NCI-H748 (cell line): ENCODE measurements around the gene SF3B5.
"Not testable (repeated sequence)": the region's sequence is repeated elsewhere in the genome, so short reads cannot be mapped to it uniquely, and the experiment has no call there.

Experiments used
- DNase-seq: peaks from one replicate; lab custom pipeline; 2025; ENCODE audit not compliant: unreplicated experiment; lab: John Stamatoyannopoulos, UW

SF3B5 gene

DNA sequence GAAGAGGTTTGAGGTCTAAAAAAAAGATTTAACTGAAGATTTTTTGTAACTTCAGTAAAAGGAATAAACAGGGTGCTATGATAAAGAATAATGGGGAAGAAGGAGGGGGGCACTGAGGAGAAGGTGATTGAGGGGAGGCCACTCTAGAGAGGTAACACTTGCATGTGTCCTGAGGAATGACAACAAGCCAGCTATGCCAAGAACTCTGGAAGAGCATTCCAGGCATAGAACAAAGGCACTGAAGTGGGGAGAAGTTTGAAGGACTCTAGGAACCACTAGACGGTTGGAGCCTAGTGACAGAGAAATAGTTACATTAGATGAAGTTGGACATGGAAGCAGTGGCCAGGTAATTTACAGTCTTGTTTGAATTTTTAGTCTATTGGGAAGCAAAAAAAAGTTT, 10.8 kb upstream of the SF3B5 start:
- DNase-seq: no peak

- DNase-seq: peak; percentile 82
These were observed 9.6 kb upstream of the SF3B5 start for GRCh38 chr6:144104898-144105487.

- DNase-seq: no peak
These were observed 9.1 kb upstream of the SF3B5 start for GRCh38 chr6:144104488-144104887.

DNA sequence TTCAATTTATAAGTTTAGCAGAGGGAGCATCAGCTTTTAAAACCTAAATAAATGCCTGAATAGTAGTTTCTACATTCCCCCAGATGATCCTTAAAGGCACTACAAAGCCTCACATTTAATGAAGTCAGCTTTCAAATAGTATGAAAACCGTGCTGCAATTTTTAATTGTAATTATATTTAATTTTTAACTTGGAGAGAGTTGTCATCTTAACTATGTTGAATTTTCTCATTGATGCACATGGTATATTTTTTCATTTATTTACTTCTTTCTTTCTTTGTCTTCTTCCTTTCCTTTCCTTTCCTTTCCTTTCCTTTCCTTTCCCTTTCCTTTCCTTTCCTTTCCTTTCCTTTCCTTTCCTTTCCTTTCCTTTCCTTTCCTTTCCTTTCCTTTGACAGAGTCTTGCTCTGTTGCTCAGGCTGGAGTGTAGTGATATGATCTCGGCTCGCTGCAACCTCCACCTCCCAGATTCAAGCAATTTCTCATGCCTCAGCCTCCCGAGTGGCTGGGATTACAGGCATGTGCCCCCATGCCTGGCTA, 7.7 kb upstream of the SF3B5 start:
- DNase-seq: no peak

- no peak for DNase-seq
These were observed 3.6 kb upstream of the SF3B5 start for GRCh38 chr6:144098993-144099392.

GRCh38 chr6:144094731-144095133, 641 bp downstream of the SF3B5 start:
- no peak for DNase-seq

GRCh38 chr6:144093658-144094057, 1.7 kb downstream of the SF3B5 start:
- DNase-seq: no peak

DNA sequence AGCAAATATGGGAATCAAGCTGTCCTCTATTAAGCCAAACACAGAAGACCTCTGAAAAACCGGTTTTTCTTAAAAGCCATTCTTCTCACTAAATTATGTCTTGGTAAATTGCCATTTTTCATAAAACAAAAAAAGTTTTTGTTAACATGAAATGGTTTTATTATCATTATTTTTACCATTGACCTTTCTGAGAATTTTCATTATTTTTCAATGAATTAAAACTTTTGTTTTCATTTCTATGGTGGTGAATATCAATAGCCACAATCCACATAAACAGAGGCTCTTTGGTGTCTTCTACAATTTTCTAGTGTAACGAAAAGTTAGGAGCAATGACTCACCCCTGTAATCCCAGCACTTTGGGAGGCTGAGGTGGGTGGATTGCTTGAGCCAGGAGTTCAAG, 2.1 kb downstream of the SF3B5 start:
- no peak for DNase-seq

DNA sequence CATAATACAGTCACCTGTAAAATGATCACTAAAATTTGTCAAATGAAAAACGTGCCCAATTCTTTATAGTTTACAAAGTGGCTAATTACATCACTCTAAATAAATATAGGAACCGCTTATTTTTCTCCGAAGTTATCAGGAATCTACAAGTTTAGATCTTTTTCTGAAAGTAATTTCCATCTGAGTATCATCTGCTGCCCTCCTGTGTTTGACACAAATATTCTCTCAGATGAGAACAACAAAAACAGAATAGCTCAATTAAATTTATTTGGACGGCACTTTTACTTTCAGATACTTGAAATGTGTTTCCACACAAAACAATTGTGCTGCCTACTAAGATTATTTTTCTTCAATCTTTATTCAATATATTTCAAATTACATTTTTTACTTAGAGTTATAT, 5.0 kb downstream of the SF3B5 start:
- no peak for DNase-seq

DNA sequence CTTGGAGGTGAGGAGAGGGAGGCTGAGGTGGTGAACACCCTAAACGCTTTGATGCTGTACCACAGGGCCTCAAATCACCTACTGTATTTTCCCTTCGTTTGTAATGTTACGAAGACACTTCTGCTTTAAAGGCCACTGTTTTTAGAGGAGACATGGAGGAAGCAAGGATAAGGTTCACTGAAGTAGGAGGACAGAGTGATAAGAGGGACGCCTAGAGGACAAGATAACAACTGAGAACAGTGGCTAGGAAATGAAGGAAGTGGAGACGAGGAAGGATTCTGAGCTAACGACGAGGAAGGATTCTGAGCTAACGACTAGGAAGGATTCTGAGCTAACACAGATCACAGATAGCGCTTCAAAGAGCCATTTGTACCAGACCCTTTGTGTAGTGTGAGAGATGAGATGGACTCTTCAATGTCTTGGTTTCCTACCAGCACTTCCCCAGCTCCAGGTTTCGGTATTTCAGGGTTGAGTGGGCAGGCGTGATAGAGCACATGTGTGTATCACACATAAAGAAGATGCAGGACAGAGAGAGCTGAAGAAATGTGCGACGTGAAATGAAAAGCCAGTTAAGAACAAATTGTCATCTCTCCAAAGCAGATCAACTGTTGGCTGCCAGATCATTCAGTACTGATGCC, 7.5 kb downstream of the SF3B5 start:
- DNase-seq: no peak

GRCh38 chr6:144086959-144087358, 8.4 kb downstream of the SF3B5 start:
- DNase-seq: no peak

DNA sequence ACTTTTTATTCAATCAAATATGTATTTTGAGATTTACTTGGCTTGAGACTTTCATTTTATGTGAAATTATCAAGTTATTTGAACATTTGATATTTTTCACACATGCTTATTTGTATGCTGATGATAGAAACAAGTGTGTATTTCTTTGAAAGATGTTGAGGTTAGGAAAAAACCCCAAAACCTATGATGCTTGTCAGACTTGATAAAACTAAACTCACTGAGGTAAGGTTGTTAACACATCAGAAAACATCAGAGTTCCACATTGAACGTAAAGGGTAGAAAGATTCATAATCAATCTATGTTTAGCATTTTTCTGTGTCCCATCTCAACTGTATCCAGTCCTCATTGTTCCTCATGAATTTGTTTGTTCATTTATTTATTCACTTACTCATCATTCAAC, 12.2 kb downstream of the SF3B5 start:
- no peak for DNase-seq

- not testable (repeated sequence) for DNase-seq
These were observed 13.0 kb downstream of the SF3B5 start for GRCh38 chr6:144082412-144082811.

DNA sequence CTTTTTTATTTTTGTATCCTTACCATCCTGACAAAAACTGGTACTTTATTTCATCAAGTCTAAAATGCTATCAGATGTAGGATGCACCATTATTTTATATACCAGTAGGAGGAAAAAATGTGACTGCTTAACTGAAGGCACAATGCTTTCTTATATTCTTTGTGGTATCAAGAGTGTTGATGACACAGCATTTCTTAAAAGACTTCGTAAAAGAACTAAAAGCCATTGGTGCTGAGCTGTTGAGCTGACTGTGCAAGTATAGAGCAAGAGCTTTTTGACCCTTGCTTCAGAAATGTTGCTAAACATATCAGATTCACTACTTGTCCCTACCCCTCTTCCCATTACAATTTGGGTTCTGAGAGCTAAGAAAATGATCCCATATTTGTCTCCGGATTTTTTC, 17.5 kb downstream of the SF3B5 start:
- DNase-seq: no peak

DNA sequence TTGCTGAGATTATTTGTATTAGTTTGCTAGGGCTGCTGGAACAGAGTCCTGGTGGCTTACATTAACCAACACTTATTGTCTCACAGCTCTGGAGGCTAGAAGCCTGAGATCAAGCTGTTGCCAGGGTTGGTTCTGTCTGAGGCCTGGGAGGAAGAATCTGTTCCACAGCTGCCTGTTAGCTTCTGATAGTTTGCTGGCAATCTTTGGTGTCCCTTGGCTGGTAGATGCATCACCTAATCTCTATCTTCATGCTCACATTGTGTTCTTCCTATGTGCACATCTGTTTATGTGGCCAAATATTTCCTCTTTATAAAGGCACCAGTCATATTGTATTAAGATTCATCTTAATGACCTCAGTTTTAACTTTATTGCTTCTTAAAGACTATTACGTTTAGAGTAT, 19.5 kb downstream of the SF3B5 start:
- DNase-seq: no peak

- DNase-seq: no peak
These were observed 20.2 kb downstream of the SF3B5 start for GRCh38 chr6:144075187-144075586.

DNA sequence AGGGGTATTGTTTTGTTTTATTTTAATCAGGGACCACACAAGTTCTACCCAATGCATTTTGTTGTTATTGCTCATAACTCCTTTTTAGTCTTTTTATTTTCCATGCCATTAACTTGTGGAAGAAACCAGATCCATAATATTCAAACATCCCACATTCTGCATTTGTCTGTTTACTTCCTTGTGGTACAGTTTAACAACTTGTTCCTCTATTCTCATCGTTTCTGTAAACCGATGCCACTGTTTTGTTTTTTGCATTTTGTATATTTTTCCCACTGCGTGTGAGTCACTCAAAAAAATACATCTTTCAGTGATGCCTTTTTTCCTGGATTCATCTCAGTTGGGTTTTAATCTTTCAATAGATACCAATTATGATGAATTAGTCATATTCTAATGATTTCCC, 22.3 kb downstream of the SF3B5 start:
- no peak for DNase-seq

GRCh38 chr6:144069506-144069905, 25.9 kb downstream of the SF3B5 start:
- no peak for DNase-seq

DNA sequence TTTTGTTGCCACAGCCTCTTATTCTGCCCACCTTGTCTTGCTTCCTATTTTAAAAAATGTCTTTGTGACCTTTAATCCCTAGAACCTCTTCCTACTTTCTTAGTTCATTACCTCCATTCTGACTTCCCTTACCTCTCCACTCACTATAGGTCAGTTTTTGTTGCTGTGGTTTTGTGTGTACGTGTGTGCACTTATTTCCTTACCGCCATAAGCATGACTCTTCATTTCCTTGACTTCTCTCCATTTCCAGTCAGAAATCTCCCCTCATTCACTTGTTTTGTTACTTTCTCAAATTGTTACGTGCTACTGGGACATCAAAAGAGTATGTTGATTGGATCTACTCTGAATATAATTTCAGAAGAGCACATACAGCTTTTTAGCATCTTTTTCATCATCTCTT, 26.6 kb downstream of the SF3B5 start:
- DNase-seq: no peak

GRCh38 chr6:144066741-144067484, 28.5 kb downstream of the SF3B5 start:
- DNase-seq: no peak

DNA sequence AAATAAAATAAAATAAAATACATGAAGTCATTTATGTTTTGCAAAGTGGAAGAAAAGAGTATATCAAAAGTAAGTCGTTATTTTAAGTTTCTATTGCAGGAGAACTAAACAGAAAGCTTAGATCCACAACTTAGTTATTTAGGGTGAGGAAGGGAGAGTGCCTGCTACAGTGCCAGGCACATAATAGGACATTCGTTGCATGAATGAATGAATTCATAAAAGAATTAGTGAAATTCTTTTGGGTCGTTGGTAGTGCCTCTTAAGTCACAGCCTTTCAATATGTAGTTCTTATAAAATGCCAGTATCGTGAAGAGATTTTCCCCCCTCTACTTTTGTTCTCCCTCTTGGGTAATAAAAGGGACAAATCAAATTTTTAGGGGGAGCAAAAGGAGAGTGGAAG, 29.1 kb downstream of the SF3B5 start:
- no peak for DNase-seq

DNA sequence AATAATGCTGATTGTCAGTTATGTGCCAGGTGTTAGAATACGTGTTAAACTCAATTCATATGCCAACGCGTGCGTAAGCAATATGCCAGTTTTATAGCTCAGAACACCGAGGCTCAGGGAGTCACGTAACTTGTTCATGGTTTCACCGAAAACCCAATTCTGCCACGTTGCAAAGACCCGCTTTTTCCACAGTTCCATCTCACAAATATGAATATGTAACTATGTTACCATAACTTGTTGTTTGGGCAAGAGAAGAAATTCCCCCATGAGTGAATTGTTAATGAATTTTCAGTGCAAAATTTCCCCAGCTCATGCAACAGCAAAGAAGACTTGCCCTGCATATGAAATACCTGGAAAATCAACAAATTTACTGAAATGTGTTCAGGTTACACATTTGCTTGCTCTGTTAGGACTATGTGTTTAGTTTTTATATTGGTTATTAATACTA, 30.1 kb downstream of the SF3B5 start:
- DNase-seq: peak; percentile 71
